Mammary epithelial cell (primary cell): ENCODE measurements around the gene MUL1.

ENCODE experiments used
- CTCF ChIP-seq, 2 donors: IDR thresholded peaks in 1 of 2; conservative IDR thresholded peaks in 1 of 2; 2 replicates each; pipeline ENCODE4 v1.5.1; 2011 to 2012; ENCODE audit warnings: inconsistent platforms in 2 of 2, low read length in 2 of 2, mild to moderate bottlenecking in 2 of 2, control low read depth in 1 of 2, low read depth in 1 of 2; ENCODE audit not compliant: insufficient read depth in 1 of 2; ENCODE audit errors: extremely low read depth in 1 of 2
- EZH2 ChIP-seq: IDR thresholded peaks from 2 replicates; pipeline ENCODE4 v1.6.1; 2012; ENCODE audit warnings: low read length, inconsistent platforms, borderline replicate concordance

- TF ChIP-seq CTCF (conservative IDR thresholded peaks at IDR 0.05 in 1 of 2, IDR thresholded peaks at IDR 0.05 in 1 of 2; ENCODE audit: extremely low read depth in 1 of 2, insufficient read depth in 1 of 2, low read depth in 1 of 2, low read length in 2 of 2), result no peak
- no peak for TF ChIP-seq EZH2
These were observed 26.9 kb downstream of the MUL1 start for GRCh38 chr1:20480951-20481617.
